GM19324 (cell line): ENCODE measurements around the gene DNAJC12.
"Not testable (repeated sequence)": the region's sequence is repeated elsewhere in the genome, so short reads cannot be mapped to it uniquely, and the experiment has no call there.

Source experiments
- ATAC-seq: cut with Tn5 transposase; IDR thresholded peaks from one replicate; pipeline ENCODE4 v1.9.1; 2021; ENCODE audit warnings: mild to moderate bottlenecking, moderate library complexity; ENCODE audit not compliant: unreplicated experiment, low FRiP score

DNAJC12 gene

DNA sequence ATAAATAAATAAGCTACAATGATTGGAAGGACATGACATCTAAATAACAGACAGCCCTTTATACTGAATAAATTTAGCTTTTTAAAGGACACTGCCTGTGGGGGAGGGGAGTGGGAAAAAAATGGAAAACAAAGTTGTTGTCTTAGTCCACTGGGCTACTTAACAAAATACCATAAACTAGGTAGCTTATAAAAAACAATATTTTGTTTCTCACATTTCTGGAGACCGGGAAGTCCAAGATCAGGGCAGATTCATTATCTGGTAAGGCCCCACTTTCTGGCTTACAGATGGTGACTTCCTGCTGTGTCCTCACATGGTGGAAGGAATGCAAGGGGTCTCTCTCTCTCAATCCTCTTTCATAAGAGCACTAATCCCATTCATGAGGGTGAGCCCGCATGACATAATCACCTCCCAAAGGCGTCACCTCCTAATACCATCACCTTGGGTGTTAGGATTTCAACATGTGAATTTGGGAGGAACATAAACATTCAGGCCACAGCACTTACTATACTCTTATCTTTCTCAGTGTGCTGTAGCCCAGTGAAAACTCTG, 43.0 kb downstream of the DNAJC12 start:
- no peak for ATAC-seq

DNA sequence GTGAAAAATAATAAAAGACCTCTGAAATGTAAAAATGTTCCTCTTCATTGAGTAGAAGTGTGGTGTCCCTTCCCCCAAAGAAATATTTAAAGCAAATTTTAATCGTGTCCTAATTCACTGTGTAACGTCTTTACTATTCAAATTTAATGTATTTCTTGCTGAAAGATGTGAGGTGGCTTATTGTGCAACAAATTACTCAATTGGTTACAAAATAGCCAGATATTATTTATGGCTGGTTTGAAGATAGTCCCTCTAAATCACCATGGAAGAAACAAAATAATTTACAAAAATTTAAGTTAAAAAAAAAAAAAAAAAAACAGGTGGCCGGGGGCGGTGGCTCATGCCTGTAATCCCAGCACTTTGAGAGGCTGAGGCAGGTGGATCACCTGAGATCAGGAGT, 43.7 kb downstream of the DNAJC12 start:
- ATAC-seq, result no peak

DNA sequence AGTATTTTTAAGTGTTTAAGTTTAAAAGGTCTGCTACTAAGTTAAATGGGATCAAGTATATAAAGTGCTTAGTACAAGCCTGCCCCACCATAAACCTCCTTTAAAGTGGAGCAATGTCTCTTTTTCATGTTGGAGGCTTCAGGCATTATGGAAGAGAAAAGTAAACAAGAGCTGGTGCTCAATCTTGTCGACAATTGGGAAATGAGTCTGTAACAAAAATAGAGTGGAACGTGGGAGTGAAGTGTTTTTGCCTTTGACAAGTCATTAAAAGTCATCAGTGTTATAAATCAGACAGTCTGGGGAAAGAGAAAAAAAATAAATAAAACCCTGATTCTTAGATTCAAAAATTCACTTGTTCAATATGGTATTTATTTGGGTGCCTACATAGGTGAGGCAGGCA, 44.7 kb downstream of the DNAJC12 start:
- no peak for ATAC-seq

DNA sequence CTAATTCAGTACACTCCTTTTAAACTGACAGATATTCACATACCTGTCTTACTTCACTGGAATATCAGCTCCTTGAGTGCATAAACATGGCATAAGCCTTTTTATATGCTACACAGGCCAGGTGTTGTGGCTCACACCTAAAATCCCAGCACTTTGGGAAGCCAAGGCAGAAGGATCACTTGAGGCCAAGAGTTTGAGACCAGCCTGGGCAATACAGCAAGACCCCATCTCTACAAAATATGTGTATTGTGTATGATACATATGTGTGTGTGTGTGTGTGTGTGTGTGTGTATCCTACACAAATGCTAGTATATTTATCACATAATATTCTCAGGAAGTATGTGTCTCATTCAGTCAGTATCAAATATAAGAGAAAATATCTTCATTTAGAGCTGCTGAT, 45.3 kb downstream of the DNAJC12 start:
- no peak for ATAC-seq

DNA sequence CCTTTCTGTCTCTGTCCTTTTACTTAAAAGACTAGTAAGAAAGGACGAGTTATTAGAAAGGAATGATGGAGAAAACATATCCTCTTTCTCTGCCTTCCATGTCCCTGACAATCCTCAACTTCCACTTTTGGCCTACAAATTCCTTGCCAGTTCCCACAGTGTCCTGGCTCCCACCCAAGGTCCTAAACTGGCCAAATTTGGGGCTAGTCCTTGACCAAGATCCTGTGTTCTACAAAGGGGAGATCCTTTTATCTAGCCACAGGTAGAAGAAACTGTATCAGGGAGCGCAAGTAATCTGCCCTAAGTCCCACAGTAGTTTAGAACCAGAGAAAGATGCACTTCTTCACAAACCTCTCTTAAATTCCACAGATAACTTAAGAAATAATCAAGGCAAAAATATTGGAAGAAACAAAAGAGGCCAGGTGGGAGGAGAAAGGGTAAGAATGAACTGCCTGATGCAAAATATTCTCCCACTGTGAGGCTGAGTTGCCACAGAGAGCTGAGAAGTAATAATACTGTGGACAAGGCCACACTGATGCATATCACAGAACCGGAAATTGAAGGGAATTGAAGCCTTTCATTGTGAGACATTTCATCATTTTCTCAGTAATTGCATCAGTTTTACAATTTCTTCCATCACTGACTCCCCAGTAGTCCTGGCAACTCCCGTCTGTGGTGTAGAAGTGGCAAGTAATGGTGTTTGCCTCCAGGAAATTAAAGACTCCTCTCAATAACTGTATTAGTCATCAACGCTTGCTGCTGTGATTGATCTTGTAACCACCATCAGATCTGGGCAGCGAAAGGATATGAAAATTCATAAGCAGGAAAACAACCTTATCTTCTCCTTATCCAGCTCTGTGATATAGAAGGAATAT, 47.2 kb downstream of the DNAJC12 start:
- no peak for ATAC-seq

DNA sequence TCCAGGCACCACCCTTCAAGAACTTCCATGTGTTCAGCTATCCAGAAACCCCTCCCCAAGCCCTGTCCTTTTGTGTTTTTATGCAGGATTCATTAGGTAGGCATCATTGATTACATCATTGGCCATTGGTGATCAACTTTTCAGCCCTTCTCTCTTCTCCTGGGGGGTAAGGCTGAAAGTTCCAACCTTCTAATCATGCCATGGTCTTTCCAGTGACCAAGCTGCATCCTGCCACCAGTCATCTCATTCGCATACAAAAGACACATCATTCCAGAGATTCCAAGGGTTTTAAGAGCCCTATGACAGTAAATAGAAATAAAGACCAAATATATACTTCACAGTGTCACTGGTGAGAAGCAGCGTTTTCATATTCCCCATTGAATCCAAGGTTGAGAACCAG, 48.2 kb downstream of the DNAJC12 start:
- ATAC-seq, result no peak

DNA sequence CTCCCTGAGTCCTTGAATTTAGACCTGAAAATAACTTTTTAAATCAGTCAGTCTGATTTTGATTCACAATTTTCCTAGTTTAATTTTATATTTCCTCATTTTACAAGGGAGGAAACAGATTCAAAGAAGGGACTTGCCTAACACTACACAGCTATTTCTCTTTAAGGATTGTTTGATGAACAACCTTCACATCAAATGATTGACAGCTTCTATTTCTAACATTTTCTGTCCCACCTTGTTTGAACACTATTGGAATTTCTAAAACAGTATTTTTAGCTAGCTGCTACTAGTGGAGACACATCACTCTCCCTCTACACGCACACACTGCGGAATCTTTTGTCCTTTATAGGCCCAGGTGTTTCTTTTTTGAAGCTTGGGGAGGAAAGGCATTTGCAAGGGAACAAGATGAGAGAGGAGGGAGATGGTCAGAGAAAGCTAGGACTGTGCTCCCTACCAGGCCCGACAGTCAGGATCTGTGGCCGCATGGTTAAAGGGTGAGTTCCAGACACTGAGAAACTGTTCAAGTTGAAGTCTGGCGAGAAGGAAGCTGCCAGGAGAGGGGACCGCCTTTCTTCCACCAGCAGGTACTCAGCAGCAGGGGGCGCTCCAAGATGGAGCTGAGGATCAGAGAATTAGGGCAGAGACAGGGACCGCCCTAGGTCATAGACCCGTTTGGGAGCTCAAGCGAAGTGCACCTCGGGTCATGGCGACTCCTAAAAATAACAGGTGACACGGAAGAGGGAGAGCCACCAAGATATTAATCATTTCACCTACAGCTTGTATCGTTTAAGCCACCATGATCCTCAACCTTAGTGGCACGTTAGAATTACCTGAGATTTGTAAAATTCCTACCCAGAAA, 49.7 kb downstream of the DNAJC12 start:
- ATAC-seq, result peak; percentile 61

DNA sequence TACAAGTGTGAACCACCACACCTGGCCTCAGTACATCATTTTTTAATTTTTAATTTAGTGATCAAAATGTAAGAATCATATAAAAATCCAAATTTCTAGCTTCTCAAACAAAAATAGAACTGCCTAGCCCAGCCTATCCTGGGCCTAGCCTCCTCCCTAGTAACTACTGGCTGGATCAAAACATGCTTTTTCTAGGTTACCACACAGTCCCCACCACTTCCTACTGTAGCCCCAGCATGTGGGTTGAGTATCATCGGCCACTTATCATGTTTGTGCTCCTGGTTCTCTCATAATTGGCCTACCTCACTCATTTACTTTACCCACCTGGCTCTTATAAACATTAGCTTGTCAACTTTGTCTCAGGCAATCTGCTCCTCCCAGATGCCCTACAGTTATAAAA, 52.9 kb downstream of the DNAJC12 start:
- ATAC-seq, result no peak

DNA sequence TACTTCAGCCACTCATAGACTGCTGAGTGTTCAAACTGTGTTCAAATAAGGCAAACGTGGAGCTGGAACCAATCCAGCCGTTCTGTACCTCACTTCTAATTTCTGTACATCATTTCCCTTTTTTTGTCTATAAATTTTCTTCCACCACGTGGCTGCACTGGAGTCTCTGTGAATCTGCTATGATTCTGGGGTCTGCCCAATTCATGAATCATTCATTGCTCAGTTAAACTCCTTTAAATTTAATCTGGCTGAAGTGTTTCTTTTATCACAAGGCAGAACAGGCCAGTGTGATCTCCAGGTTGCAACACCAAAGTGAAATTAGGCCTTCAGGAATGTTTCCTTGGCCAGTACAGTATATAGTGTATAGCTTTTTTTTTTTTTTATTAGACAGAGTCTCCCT, 53.5 kb downstream of the DNAJC12 start:
- ATAC-seq, result no peak

DNA sequence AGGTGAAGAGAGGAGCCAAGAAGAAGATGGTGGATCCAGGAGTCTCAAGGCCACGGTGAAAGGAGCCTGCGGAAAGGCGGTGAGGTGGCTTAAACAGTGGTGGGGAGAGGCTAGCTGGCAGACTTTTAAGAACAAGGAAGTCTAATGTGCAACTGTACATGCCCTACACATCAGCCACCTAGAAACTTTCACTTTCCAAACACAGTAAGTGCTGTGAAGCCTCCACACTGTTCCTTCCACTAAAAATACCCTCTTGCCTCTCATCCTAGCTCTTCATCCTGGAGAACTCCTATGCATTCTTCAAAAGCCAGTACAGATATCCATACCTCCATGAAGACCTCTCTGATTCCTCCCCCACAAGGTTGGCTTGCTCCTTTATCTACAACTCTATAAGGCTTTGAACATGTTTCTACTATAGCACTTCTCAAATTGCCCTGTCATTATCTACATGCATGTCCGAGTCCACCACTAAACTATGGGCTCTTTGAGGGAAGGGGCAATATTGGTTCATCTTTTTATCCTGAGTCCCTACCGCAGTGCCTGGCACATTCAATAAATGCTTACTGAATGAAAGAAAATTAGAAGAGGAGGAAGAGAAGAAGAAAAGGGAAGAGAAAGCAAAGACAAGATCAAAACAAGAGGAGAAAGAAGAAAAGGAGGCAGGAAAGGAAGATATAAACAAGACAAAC, 54.2 kb downstream of the DNAJC12 start:
- peak; percentile 48 for ATAC-seq

DNA sequence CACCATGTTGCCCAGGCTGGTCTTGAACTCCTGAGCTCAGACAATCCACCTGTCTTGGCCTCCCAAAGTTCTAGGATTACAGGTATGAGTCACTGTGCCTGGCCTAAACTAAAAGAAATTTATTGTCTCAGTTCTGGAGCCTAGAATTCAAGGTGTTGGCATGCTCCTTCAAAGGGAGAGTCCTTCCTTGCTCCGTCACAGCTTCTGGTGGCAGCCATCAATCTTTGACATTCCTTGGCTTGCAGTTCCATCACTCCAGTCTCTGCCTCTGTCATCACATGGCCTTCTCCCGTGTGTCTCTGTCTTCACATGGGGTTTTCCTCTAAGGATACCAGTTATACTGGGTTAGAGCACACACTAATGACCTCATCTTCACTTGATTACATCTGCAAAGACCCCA, 55.5 kb downstream of the DNAJC12 start:
- no peak for ATAC-seq

DNA sequence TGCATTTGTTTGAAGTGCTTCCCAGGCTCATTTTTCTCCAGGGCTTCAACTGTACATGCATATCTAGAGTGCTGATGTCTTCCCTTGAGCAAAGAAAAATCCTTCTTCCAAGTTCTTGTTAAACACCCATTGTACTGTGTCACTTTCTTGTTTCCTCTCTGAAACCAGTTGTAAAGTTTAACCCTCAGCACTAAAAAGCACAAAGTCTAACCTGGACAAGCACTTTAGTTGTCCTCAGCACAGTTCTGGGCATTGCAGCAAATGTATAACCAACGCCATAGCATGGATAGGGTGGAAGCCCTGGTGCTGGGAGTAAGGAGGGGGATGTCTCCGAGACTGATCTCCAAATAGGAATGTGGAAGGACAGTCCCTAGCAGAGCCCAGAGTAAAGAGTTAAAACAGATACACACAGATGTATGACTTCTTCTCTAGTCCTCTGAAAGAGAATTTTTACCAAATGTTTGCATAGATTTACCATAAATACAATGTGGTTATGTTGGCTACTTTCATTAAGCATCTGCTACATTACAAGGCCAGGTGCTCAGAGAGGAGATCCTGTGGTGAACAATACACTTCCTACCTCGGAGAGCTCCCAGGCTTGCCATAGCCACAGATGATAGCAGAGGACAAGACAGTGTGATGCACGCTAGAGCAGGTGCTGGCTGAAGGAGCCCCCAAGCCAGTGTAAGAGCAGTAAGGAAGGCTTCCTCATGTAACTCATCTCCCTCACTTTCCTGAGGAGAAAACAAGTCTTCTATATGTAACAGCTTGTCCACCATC, 57.0 kb downstream of the DNAJC12 start:
- ATAC-seq, result peak; percentile 95

DNA sequence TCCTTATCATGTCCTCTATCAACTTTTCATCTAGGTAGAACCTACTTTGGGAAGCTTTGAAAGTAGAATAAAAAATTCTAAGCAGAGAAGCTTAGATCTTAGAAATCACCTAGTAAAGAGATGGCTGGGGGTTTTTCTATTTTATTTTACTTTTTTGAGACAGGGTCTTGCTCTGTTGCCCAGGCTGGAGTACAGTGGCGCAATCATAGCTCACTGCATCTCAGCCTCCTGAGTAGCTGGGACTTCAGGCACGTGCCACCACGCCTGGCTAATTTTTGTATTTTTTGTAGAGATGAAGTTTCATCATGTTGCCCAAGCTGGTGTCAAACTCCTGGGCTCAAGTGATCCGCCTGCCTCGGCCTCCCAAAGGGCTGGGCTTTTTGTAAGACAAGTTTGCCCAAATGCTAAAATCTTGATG, 57.8 kb downstream of the DNAJC12 start:
- ATAC-seq, result not testable (repeated sequence)

DNA sequence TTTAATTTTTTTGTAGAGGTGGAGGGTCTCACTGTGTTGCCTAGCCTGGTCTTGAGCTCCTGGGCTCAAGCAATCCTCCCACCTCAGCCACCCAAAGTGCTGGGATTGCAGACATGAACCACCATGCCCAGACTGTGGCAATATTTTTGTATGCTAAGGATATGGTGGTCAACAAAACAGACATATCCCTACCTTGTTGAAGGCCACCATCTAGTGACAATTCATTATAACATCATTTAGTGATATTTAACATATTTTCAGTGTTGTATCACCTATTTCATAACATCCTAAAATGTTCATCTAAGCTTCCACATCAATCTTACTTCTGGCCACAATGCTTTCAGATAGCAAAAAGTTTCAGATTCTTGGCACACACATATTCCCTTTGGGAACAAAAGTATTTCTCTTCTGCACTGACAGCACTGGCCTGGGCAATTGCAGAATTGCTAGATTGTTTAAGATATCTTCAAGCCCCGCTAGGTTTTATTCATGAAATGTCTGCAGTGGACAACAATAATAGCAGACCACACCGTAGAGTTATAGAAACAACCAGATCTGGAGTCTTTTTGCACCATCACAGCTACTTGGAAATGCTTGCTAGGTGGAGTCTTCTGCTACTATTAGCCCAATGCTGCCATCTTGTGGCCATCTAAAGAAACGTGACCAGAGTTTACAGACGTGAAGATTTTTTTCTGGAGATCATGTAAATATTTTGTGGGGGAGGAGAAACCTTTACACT, 58.4 kb downstream of the DNAJC12 start:
- peak; percentile 37 for ATAC-seq

DNA sequence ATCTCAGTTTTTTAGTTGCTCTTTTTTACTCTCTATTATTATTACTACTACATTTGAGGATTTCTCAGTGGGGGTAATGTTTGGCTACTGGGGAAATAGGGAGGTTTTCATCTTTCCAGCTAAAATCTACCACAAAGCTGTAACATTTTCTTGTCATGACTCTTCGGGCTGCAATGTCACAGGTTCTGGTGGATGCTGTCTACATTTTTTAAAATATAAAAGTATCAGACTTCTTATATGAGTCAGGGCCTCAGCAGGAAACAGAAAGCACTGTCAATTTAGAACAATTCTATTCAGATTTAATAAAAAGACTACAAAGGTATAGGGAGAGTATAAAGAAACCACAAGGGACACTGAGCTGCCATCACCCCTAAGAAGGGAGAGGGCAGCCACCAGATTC, 61.6 kb downstream of the DNAJC12 start:
- ATAC-seq, result no peak

DNA sequence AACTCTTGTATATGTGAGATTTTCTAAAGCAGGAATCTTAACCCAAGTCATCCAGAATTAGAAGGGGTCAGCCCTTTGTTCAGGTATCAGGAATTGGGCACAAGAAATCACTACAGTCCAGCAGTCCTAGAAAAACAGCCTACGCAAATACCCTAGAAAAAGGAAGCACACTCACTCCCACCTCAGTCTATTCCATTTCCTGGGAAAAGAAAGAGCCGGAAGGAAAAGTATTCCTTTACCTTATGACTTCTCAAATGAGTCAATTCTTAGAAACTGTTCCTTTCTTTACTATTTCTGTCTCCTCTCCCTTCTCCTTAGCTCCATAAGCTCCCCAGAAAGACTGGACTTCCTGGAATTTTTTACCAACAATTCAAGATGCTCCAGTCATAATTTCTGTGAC, 62.7 kb downstream of the DNAJC12 start:
- no peak for ATAC-seq

DNA sequence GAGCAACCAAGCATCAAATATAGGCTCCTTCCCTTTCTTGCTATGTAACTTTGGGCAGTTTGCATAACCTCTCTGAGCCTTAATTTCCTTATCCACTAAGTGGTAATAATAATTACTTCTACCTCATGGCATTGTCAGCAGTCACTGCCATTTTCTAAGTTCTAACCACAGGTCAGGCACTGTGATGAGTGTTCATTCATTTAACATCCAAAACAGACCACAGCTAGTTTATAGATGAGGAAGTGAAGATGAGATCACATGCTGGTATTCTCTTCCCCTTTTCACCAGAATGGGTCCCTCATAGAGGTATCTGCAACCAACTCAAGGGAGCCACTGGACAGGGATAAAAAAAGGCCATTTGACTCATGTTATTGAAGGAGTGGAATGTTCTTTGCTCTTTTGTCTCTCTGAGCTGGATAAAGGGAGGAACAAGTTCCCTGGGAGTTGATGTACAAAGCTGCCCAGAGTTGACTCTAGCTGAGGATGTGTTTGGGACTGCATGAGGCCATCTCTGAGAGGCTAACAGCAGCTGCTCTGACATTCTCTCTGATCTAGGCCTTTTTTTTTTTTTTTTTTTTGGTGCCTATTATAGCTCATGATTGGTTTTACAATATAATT, 65.0 kb downstream of the DNAJC12 start:
- peak; percentile 96 for ATAC-seq

DNA sequence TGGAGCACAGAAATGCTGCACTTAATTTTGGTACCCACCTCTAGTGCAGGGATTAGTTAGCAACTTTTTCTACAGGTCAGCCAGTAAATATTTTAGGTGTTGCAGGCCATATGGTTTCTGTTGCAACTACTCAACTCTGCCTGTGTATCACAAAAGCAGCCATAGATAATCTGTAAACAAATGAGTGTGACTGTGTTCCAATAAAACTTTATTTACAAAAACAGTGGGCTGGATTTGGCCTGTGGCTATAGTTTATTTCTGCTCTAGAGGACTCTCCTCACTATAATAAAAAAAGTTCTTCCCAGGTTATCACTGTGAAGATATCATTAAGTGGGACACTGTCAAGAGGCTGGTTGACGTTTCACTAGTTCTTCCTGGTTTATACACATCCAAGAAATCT, 65.8 kb downstream of the DNAJC12 start:
- ATAC-seq, result no peak

DNA sequence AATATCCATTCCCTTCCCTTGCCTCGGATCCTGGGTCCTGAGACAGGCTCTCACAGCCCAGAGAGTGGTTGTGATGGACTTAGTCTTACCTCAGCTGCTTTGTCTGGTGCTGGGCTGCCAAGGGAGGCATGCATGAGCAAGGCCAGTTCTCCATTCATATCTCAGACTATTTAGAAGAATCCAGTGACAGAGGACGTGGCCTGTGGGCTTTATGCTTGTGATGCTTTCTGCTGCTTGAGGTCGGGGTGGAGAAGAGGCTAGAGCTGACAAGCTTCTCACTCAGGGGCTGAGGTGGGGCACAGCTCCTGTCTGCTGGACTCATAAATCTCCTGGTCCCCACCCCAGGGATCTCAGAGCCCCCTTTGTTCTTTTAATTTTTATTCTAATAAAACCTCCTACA, 66.8 kb downstream of the DNAJC12 start:
- no peak for ATAC-seq
